Natural killer cell (primary cell): Measurements from ENCODE around the gene S1PR3. TPM values are rescaled to one million over a fixed set of nuclear protein-coding genes. Genes with fewer than 3 reads are reported as not detected.

Experiments
- ATAC-seq, 3 donors: fragments of 150-1000 bp in 2 of 3; fragments of 200-7000 bp in 1 of 3; cut with Tn5 transposase; 1 replicate in 1 of 3; 2 replicates in 2 of 3; pipeline ENCODE4 v1.10.0; 2021; ENCODE audit warnings: mild to moderate bottlenecking in 2 of 3, moderate library complexity in 2 of 3
- DNase-seq, 2 donors: peaks; one replicate each; pipeline versions ENCODE4 v3.0.0 to v3.0.0-alpha.2; 2013 to 2021; ENCODE audit warnings: mixed read lengths in 1 of 2
- H3K27ac ChIP-seq: one replicate; pipeline ENCODE4 v1.5.1; 2013; ENCODE audit warnings: mild to moderate bottlenecking, low read length
- H3K27me3 ChIP-seq: one replicate; pipeline ENCODE4 v1.6.1; 2013; ENCODE audit warnings: low read length; ENCODE audit not compliant: control insufficient read depth, insufficient read depth
- H3K36me3 ChIP-seq: one replicate; pipeline ENCODE4 v1.6.1; 2013; ENCODE audit warnings: low read length; ENCODE audit not compliant: control insufficient read depth, insufficient read depth
- H3K4me1 ChIP-seq: one replicate; pipeline ENCODE4 v1.6.1; 2013; ENCODE audit warnings: low read length; ENCODE audit not compliant: control insufficient read depth, insufficient read depth
- H3K4me3 ChIP-seq: one replicate; pipeline ENCODE4 v1.5.1; 2013; ENCODE audit warnings: low read length
- H3K9me3 ChIP-seq: one replicate; pipeline ENCODE4 v1.6.1; 2013; ENCODE audit warnings: low read length; ENCODE audit not compliant: control insufficient read depth, insufficient read depth
- H3K27ac Mint-ChIP-seq, 2 donors: one replicate each; pipeline ENCODE4 v1.8.0; 2022; ENCODE audit warnings: mild to moderate bottlenecking in 2 of 2, mixed read lengths in 2 of 2, moderate library complexity in 1 of 2
- H3K27me3 Mint-ChIP-seq, 2 donors: one replicate each; pipeline ENCODE4 v1.8.0; 2022; ENCODE audit warnings: low read depth in 2 of 2, mixed read lengths in 2 of 2
- H3K36me3 Mint-ChIP-seq: one replicate; pipeline ENCODE4 v1.8.0; 2022; ENCODE audit warnings: mixed read lengths
- H3K4me1 Mint-ChIP-seq, 2 donors: one replicate each; pipeline ENCODE4 v1.8.0; 2022; ENCODE audit warnings: mixed read lengths in 2 of 2
- H3K4me3 Mint-ChIP-seq: one replicate; pipeline ENCODE4 v1.8.0; 2022; ENCODE audit warnings: mild to moderate bottlenecking, moderate library complexity, mixed read lengths
- H3K9me3 Mint-ChIP-seq, 2 donors: one replicate each; pipeline ENCODE4 v1.8.0; 2022; ENCODE audit warnings: mixed read lengths in 2 of 2
- WGBS: methylation state at CpG from one replicate; pipeline ENCODE4 v1.1.7; 2013; ENCODE audit warnings: missing lambda C conversion rate; ENCODE audit not compliant: insufficient coverage; 5-methylcytosine and 5-hydroxymethylcytosine counted together
- intact Hi-C: fragments of 100-400 bp; cut with micrococcal nuclease; formaldehyde crosslinking; loops from one replicate; pipeline ENCODE4 v1.14.2; 2022
- total RNA-seq, 4 donors: library from RNA; stranded (reverse); fragments of 120-200 nt in 1 of 4; gene quantifications; one replicate each; pipeline versions ENCODE4 v1.2.3 to v1.2.4, GENCODE V29; 2013 to 2022
- TF ChIP-seq, protein P1 (sequence below): fragments of 200-600 bp; IDR thresholded peaks from one replicate; pipeline ENCODE4 v1.8.0; 2022; ENCODE audit warnings: antibody characterized with exemption

S1PR3 gene
- total RNA-seq, 3 donors from 2014 or later (not counting 1 experiment from before 2014, with no cell fraction given) = 1.1 to 1.5 TPM; not detected in 1

DNA sequence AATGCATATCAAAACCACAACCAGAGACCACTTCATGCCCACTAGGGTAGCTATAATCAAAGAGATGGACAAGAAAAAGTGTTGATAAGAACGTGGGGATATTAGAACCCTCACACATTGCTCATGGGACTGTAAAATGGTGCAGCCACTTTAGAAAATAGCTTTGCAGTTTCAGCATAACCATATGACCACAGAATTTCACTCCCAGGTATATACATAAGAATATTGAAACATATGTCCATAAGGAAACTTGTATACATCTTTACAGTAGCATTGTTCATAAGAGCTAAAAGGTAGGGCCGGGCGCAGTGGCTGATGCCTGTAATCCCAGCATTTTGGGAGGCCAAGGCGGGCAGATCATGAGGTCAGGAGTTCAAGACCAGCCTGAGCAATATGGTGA, 56.4 kb downstream of the S1PR3 start:
- WGBS = 77% methylated on average over 4 of the region's 4 CpGs
- H3K4me3 ChIP-seq = no peak overlapping the region
- Mint-ChIP-seq H3K36me3 (no peaks in the 10 kb centered on the region), H3K4me3 (no peak overlapping the region), H3K4me1 (no peaks in the 10 kb centered on the region), H3K9me3 (no peaks in the 10 kb centered on the region), H3K27me3 (peaks cover 10 to 24% of the 10 kb centered on the region in 2 donors), H3K27ac (no peak overlapping the region)
- DNase-seq (no peak), ATAC-seq (no peak)
- no peak overlapping the region for H3K27ac ChIP-seq
- H3K9me3 ChIP-seq = no peaks in the 10 kb centered on the region
- no peaks in the 10 kb centered on the region for H3K4me1 ChIP-seq
- TF ChIP-seq, protein P1, sequence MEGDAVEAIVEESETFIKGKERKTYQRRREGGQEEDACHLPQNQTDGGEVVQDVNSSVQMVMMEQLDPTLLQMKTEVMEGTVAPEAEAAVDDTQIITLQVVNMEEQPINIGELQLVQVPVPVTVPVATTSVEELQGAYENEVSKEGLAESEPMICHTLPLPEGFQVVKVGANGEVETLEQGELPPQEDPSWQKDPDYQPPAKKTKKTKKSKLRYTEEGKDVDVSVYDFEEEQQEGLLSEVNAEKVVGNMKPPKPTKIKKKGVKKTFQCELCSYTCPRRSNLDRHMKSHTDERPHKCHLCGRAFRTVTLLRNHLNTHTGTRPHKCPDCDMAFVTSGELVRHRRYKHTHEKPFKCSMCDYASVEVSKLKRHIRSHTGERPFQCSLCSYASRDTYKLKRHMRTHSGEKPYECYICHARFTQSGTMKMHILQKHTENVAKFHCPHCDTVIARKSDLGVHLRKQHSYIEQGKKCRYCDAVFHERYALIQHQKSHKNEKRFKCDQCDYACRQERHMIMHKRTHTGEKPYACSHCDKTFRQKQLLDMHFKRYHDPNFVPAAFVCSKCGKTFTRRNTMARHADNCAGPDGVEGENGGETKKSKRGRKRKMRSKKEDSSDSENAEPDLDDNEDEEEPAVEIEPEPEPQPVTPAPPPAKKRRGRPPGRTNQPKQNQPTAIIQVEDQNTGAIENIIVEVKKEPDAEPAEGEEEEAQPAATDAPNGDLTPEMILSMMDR = no peak
- H3K27me3 ChIP-seq = no peaks in the 10 kb centered on the region
- intact Hi-C loops = no loop called here
- H3K36me3 ChIP-seq = no peaks in the 10 kb centered on the region

DNA sequence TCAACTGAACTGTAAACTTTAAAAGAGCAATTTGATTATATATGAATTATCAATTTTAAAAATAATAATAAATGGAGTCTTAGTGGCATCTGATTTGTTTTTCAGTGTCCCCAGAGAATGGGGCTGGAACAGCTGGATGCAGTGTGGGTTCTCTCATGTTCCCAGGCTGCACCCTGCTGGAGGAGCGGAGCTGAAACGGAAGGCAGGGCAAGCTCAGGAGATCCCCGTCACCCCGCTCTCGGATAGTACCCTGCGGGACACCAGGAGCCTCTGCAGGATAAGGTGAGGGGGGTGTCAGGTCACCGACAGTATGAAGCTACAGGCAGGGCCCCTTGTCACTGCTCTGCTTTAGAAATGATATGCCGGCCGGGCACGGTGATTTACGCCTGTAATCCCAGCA, 57.3 kb downstream of the S1PR3 start:
- no peak for ATAC-seq
- Mint-ChIP-seq H3K36me3 (no peaks in the 10 kb centered on the region), H3K4me3 (no peak overlapping the region), H3K4me1 (no peaks in the 10 kb centered on the region), H3K27ac (no peak overlapping the region), H3K9me3 (no peaks in the 10 kb centered on the region), H3K27me3 (peaks cover 10 to 24% of the 10 kb centered on the region in 2 donors)
- Histone ChIP-seq H3K36me3 (no peaks in the 10 kb centered on the region), H3K9me3 (no peaks in the 10 kb centered on the region), H3K27ac (no peak overlapping the region), H3K4me3 (no peak overlapping the region), H3K4me1 (no peaks in the 10 kb centered on the region), H3K27me3 (no peaks in the 10 kb centered on the region)
- WGBS = 91% methylated on average over 11 of the region's 11 CpGs
- DNase-seq = no peak
- TF ChIP-seq, protein P1 = no peak
- intact Hi-C loops = no loop called here

DNA sequence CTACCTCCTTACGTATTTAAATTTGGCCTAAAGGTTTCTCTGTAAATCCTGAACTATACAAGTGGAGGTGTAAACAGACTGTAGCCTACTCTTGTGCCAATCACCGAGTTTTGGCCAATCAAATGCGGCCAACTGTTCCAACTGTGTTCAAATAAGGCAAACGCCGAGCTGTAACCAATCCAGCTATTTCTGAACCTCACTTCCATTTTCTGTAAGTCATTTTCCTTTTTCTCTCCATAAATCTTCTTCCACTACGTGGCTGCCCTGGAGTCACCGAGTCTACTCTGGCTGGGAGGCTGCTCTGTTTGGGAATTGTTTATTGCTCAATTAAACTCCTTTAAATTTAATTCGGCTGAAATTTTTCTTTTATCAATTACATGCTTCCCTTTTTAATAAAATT, 58.4 kb downstream of the S1PR3 start:
- Mint-ChIP-seq H3K9me3 (no peaks in the 10 kb centered on the region), H3K27me3 (peaks cover 10 to 24% of the 10 kb centered on the region in 2 donors), H3K4me3 (no peak overlapping the region), H3K36me3 (no peaks in the 10 kb centered on the region), H3K27ac (no peak overlapping the region), H3K4me1 (no peaks in the 10 kb centered on the region)
- no peaks in the 10 kb centered on the region for H3K9me3 ChIP-seq
- H3K27me3 ChIP-seq = no peaks in the 10 kb centered on the region
- H3K27ac ChIP-seq = no peak overlapping the region
- ATAC-seq (no peak), DNase-seq (no peak)
- H3K4me1 ChIP-seq = no peaks in the 10 kb centered on the region
- WGBS = 78% methylated on average over 6 of the region's 8 CpGs
- TF ChIP-seq, protein P1 = no peak
- no peaks in the 10 kb centered on the region for H3K36me3 ChIP-seq
- H3K4me3 ChIP-seq = no peak overlapping the region
- intact Hi-C loops = no loop called here

DNA sequence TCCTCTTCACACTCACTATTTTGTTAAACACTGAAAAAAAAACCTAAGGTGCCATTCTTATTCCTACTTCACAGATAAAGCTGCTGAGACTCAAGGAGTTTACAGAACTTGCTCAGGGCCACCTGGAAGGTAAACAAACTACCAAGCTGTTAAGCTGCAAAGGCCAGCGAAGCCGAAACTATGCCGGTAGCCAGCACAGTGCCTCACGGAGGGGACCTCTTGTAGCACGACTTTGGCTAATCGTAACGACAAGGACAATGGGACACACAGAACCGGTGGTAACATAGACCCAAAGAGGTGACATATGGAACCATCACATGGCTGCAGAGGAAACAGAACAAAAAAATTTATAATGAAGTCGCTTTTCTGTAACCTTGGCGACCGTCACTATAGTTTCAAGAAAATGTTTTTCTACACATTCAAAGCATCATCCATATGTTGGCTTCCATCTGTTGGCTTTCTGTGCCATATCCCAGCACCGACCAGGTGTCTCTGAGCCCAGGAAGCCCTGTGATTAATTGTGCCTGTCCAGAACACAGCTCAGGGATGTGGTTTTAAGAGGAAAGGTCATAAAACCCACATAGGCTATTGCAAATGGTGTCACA, 60.3 kb downstream of the S1PR3 start:
- Histone ChIP-seq H3K36me3 (no peaks in the 10 kb centered on the region), H3K4me3 (no peak overlapping the region), H3K9me3 (no peaks in the 10 kb centered on the region), H3K27ac (no peak overlapping the region), H3K27me3 (no peaks in the 10 kb centered on the region), H3K4me1 (no peaks in the 10 kb centered on the region)
- no peaks in the 10 kb centered on the region for H3K4me1 Mint-ChIP-seq
- H3K9me3 Mint-ChIP-seq = no peaks in the 10 kb centered on the region
- no peaks in the 10 kb centered on the region for H3K36me3 Mint-ChIP-seq
- no peak overlapping the region for H3K27ac Mint-ChIP-seq
- ATAC-seq (no peak), DNase-seq (no peak)
- TF ChIP-seq, protein P1 = no peak
- H3K27me3 Mint-ChIP-seq = peaks cover 6 to 16% of the 10 kb centered on the region in 2 donors
- intact Hi-C loops = no loop called here
- H3K4me3 Mint-ChIP-seq = no peak overlapping the region
- 94% methylated on average over 12 of the region's 12 CpGs for WGBS
